ENCODE measurements around the gene N4BP2L2.

N4BP2L2 gene

DNA sequence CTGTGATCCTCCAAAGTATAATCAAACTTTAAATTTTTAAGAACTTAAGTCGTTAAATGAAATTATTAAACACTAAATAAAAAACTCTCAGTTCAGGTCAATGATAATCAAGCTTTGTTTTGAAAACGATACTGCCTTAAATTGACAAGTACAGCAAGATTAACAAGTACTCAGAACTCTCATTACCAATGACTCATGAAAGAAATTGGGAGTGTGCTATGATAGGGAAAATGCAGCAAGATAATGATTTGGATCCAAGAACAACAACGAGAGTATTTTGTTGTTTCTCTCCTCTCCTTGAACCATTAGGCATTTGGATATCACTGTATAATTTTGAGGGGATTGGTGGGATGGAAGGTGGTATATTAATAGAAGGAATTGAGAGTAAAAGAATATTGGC lies 10.2 kb downstream of the N4BP2L2 start:
- peak; percentile 15 for DNase-seq

DNA sequence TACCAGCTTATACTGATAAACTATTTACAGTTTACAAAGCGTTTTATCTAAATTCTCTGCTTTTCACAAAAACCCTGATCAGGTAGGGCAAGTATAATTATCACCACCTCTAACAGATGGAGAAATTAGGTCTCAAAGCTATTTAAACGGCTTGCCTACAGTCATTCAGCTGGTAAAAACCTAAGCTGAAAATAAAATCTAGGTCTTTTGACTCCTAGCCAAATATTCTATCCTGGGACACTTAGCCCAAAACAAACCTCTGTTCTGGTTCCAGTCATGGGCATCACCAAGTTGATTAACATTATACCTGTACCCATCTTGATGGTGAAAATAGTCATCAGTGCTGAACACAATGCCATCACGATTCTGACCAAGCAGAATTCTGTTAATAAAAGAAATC lies 11.4 kb downstream of the N4BP2L2 start:
- no peak for DNase-seq

GRCh38 chr13:32525766-32526165 lies 12.8 kb downstream of the N4BP2L2 start:
- DNase-seq = no peak

DNA sequence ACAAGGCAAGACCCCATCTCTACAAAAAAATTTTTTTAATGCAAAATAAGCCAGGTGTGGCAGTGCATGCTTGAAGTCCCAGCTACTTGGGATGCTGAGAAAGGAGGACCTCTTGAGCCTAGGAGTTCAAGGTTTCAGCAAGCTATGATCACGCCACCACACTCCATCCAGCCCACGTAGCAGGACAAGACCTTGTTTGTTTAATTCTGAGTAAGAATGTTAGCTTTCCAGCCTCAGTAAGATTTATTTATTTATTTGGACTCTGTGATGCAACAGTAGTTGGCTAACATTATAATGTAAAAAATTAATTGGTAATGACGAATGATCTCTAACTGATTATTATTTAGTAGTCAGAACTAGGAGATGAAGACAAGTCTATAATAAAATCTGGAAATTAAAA lies 23.3 kb downstream of the N4BP2L2 start:
- no peak for DNase-seq

DNA sequence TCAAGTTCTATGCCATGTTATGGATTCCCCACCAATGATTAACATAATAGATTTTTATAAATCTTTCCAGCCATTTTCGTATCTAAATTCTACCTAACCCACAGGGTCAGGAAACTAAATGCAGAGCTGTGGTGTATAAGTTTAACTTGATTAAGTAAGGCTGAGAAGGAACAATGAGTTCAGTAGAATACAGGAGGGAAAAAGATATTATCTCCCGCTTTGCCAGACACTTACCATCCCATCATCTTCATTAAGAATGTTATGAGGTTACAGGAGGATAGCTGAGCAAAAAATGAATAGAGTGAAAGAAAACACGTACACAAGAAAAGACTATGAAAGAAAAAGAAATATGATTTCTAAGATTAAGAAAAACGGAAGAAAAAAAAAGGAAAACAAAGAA lies 27.1 kb downstream of the N4BP2L2 start:
- DNase-seq = no peak

GRCh38 chr13:32504876-32505275 lies 33.7 kb downstream of the N4BP2L2 start:
- DNase-seq = no peak

DNA sequence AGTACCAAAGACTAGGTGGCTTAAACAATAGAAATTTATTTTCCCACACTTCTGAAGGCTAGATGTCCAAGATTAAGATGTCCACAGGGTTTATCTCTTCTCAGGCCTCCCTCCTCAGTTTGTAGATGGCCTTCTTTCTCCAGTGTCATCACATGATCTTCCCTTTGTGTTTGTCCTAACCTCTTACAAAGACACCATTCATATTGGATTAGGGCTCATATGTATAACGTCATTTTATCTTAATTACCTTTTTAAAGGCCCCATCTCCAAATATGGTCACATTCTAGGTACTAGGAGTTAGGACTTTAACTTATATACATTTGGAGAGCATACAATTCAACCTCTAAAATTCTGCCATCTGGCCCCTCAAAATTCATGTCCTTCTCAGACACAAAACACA lies 34.3 kb downstream of the N4BP2L2 start:
- no peak for DNase-seq

DNA sequence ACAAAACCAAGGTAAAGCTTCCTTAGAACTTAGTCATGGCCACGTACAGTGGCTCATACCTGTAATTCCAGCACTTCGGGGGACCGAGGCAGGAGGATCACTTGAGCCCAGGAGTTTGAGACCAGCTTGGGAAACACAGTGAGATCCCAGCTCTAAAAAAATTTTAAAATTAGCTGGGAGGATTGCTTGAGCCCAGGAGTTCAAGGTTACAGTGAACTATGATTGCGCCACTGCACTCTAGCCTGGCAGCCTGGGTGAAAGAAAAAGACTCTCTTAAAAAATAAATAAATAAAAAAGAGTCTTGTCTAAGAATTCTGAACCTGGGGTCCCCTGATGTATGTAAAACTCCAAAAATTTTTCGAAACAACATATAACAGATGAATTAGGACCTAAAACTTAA lies 34.9 kb downstream of the N4BP2L2 start:
- no peak for DNase-seq

DNA sequence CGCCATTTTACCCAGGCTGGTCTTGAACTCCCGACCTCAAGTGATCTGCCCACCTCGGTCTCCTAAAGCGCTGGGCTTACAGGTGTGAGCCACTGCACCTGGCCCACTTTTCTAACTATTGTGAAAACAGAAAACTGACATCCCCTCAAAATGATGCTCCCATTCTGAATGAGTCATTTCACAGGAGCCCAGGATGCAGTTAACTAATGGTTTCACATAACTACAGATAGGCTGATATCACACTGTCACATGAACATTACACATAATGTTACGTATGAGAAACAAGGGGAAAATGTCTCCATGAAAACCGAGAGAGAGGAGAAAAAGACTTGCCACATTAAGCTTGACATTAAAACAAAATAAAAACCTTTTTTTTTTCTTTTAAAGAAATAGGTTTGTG lies 37.5 kb downstream of the N4BP2L2 start:
- no peak for DNase-seq

DNA sequence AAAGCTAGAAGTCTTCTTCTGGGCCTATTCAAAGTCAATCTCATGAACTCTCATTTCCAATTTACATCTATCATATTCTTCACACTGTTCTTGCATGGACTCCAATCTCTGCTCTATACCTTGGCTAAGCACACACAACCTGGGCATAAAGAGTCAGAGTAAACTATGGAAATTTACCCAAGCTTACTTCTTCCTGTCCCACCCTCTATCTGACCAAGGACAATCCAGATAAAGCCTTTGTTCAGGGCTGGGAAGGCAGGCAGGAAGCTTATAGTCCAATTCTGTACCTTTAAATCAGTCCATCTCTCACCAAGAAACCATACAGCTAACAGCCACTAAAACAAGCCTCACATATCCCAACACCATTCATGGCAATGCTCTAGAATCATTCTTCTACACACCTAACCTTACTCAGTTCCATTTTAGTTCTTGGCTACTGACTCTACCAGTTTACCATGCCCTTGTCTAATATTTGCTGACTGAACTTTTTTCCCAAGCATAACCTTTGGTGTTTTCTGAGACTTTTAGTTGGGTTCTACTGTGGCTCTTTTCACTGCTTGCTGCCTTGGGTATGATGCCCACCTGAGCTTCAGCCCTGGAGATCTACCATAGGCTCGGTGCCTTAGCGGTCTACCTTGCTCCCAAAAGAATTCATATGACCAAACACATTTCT lies 38.9 kb downstream of the N4BP2L2 start:
- DNase-seq = no peak

DNA sequence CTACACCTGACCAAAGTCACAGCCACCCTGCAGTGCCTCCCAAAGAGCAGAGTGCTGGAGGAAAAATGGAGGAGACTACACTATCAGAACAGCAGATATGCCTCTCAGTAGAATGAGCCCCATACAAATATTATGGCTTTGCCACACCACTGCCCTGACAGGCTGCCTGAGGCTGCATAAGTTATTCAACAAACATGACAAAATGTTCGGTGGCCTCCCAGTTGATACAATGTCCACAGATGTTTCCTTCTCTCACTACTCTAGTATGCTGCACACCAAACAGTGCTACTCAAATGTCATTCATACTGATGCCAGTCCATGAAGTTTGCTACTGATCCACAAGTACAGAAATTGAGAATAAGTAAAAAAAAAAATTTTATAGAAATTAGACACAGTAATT lies 41.0 kb downstream of the N4BP2L2 start:
- DNase-seq = no peak

GRCh38 chr13:32496599-32497160 lies 41.9 kb downstream of the N4BP2L2 start:
- no peak for DNase-seq

- no peak for DNase-seq
Measured at GRCh38 chr13:32495841-32496240, 42.8 kb downstream of the N4BP2L2 start.

- no peak for DNase-seq
Measured at GRCh38 chr13:32495429-32495828, 43.2 kb downstream of the N4BP2L2 start.

DNA sequence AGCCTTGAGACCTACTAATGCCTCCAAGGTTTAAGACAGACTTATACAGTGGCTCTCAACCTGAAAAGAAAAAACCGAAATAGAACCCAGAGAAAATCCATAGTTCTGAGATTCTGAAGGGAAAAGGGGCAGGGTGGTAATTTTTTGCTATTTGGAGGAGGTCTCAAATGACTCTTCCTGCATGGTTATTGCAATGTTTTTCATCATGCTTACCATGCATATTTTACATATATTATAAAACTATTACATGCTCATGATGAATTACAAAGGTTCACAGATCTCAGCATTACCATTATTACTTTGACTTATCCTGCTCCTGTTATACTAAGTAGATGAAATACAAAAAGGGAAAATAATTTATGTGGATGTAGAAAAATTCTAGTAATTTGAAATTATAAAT lies 47.6 kb downstream of the N4BP2L2 start:
- DNase-seq = no peak

- DNase-seq = no peak
Measured at GRCh38 chr13:32476892-32477291, 61.7 kb downstream of the N4BP2L2 start.

- no peak for DNase-seq
Measured at GRCh38 chr13:32476021-32476731, 62.4 kb downstream of the N4BP2L2 start.

DNA sequence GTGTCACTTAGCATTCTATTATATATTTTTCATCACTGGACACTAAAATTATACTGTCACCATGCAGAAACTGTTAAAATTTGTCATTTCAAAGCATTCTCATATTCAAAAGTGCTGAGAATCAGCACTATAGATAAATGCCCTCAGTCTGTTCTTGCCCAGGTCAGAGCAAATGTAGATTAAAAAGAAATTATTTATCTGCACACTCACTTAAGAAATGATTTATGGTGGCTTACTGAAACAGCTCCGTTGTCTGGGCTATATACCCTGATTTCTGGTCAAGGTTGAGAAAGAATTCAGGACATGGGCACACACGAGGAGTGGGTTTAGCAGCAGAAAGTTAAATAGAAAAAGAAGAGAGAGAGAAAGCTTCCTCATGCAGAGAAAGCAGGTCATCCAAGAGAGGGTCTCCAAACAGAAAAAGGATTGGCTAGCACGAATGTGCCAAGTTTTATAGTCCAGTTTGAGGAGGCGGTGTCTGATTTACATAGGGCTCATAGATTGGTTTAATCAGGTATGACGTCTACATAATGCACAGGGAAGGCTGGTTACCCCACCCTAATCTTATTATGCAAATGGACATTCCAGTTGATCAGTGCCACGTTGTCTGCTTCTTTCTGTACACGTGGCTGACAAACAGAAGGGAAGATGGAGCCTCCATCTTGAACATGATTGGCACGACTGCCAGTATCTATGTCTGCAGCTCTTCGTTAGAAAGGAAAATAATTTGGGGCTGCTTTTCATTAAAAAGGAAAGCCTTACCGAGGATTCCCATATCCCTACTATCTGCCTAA lies 63.4 kb downstream of the N4BP2L2 start:
- no peak for DNase-seq

- DNase-seq = no peak
Measured at GRCh38 chr13:32473650-32474049, 64.9 kb downstream of the N4BP2L2 start.

GRCh38 chr13:32472194-32472621 lies 66.4 kb downstream of the N4BP2L2 start:
- no peak for DNase-seq

- DNase-seq = no peak
Measured at GRCh38 chr13:32471187-32471922, 67.2 kb downstream of the N4BP2L2 start.

DNA sequence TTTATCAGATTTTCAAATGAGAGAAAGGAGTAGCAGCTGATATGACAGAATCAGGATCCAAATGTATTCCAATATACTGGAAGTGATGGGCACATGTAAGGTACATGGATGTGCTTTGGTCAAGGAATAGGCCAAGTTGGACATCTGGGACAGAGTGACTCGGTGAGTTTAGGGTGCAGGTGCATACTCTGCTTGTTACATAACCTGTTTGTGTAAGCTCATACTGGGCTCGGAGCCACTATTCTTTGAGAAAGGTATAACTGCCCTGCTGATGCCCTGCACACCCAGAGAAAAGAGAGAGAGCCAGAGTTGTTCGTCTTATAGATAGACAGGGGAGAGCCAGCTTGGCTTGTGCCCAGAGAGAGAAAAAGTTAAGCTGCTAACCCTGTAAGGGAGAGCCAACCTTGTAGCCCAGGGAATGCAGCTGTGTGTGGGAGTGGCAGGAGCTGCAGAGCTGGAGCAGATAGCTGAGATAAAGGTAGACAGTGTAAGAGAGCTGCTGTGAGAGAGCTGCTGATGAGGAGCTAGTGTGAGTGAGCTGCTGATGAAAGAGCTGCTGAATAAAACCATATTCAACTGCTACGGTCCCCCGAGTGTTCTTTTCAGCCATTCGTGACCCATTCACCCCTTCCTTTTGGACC lies 70.0 kb downstream of the N4BP2L2 start:
- no peak for DNase-seq

All from HCEC 1CT (cell line).